ENCODE results near the gene CES4A.

DNA sequence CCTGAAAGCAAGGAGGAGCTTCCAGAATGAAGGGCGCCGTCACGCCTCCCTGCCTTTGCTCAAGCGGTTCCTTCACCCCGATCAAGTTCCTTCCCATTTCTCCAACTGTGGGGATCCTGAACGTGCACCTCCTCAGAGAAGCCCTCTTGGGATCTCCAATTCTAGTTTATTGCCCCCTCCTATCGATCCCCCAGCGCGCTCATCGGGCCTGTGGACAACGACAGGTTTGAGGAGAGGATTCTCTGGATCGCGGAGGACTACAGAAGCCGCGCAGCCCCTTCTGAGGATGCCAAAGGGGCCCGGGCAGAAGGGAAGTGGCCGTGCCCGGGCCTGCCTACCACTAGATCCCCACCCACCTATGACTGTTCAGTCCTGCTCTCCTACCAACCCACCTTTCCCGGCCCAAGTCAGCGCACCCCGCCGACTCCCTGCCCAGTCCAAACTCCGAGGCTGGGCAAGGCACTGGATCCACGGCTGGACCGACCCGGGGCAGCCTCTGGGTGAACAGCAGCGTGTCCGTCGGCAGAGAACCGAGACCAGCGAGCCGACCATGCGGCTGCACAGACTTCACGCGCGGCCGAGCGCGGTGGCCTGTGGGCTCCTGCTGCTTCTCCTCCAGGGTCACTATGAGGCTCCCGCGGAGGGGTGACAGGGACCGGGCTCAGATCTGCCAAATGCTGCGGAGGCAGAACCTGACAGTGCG lies 40.1 kb upstream of the CES4A start:
- TF ChIP-seq ZNF274 (IDR thresholded peaks at IDR 0.05; ENCODE audit: low read depth, low read length) (no peak), YY1 (IDR thresholded peaks at IDR 0.05; ENCODE audit: insufficient read depth, insufficient read length) (no peak)
